ENCODE measurements around the gene ARMC3. TPM values are rescaled to one million over a fixed set of nuclear protein-coding genes. Genes with fewer than 3 reads are reported as not detected.

The ARMC3 gene
- polyA plus RNA-seq, 3 donors: not detected

DNA sequence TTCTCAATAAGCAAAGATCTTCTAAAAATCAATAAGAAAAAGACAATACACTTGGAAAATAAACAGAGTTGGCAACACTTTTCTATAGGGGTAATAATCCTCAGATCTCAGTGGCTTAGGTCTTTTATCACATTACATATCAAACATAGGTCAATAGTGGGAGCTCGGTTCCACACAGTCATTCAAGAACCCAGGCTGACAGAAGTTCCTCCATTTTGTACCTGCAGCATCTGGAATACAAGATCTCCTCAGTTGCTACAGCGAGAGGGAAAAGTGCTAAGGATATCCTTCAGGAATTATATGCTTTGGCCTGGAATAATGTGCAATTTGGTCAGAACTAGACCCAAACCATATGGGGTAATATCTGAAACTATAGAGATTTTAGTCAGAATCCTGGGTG, 112.1 kb downstream of the ARMC3 start:
- Histone ChIP-seq H3K79me2 (ENCODE audit: insufficient read depth, low read length) (no peaks in the 10 kb centered on the region), H3K27me3 (ENCODE audit: control insufficient read depth in 2 of 2, insufficient read depth in 2 of 2, low read length in 2 of 2) (peaks cover 0 to 2% of the 10 kb centered on the region in 2 donors), H3K36me3 (replicated peaks in 1 of 2; ENCODE audit: control insufficient read depth in 1 of 2, insufficient read depth in 2 of 2, low read length in 2 of 2) (no peaks in the 10 kb centered on the region), H3K4me1 (ENCODE audit: control insufficient read depth in 1 of 2, insufficient read depth in 2 of 2, low read length in 2 of 2) (no peaks in the 10 kb centered on the region), H3K27ac (ENCODE audit: low read depth in 1 of 2, low read length in 2 of 2) (no peak overlapping the region), H3K4me3 (replicated peaks in 1 of 3; ENCODE audit: low read depth in 2 of 3, low read length in 3 of 3) (no peak overlapping the region), H4K20me1 (ENCODE audit: insufficient read depth, low read length) (no peaks in the 10 kb centered on the region), H3K4me2 (replicated peaks; ENCODE audit: extremely low read depth, low read length, poor library complexity, severe bottlenecking) (no peak overlapping the region), H3K9me3 (replicated peaks in 1 of 2; ENCODE audit: control insufficient read depth in 1 of 2, insufficient read depth in 1 of 2, low read length in 2 of 2) (no peaks in the 10 kb centered on the region), H2AFZ (ENCODE audit: insufficient read depth, low read depth, low read length, poor library complexity, severe bottlenecking) (no peak overlapping the region), H3K9ac (ENCODE audit: insufficient read depth, low read length, poor library complexity, severe bottlenecking) (no peak overlapping the region)
- Mint-ChIP-seq H3K27ac (no peak overlapping the region), H3K4me1 (no peaks in the 10 kb centered on the region), H3K4me3 (no peak overlapping the region), H3K36me3 (no peaks in the 10 kb centered on the region), H3K27me3 (ENCODE audit: low read depth in 3 of 3) (peaks cover 4 to 6% (median 5%) of the 10 kb centered on the region in 3 donors), H3K9me3 (peaks cover 0 to 10% (median 2%) of the 10 kb centered on the region in 7 donors)
- intact Hi-C loops (cut with micrococcal nuclease): no loop called here
- no peak for DNase-seq
- TF ChIP-seq, protein P1, sequence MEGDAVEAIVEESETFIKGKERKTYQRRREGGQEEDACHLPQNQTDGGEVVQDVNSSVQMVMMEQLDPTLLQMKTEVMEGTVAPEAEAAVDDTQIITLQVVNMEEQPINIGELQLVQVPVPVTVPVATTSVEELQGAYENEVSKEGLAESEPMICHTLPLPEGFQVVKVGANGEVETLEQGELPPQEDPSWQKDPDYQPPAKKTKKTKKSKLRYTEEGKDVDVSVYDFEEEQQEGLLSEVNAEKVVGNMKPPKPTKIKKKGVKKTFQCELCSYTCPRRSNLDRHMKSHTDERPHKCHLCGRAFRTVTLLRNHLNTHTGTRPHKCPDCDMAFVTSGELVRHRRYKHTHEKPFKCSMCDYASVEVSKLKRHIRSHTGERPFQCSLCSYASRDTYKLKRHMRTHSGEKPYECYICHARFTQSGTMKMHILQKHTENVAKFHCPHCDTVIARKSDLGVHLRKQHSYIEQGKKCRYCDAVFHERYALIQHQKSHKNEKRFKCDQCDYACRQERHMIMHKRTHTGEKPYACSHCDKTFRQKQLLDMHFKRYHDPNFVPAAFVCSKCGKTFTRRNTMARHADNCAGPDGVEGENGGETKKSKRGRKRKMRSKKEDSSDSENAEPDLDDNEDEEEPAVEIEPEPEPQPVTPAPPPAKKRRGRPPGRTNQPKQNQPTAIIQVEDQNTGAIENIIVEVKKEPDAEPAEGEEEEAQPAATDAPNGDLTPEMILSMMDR (IDR thresholded peaks at IDR 0.05): no peak
- no CpG with 5 or more reads among the region's 2 CpGs for WGBS (ENCODE audit: insufficient coverage)

DNA sequence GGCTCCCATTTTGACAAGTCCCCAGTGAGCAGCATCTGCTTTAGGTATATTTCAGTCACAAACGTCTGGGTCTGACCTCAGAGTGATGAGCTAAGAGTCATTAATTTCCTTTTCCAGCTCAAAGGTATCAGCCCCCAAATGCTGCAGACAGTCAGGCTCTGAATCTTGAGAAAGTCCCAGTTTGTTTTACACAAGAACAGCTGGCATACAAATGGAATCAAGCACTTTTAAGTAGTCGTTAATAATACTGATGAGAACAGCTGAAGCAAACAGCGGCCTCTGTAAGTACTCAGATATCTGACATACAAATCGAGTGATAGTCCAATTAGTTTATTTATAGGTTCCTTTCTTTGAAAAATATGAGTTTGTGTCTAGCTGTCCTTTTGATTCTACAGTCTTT, 118.2 kb downstream of the ARMC3 start:
- Histone ChIP-seq H3K27ac (ENCODE audit: low read depth in 1 of 2, low read length in 2 of 2) (no peak overlapping the region), H3K9ac (ENCODE audit: insufficient read depth, low read length, poor library complexity, severe bottlenecking) (no peak overlapping the region), H3K27me3 (ENCODE audit: control insufficient read depth in 2 of 2, insufficient read depth in 2 of 2, low read length in 2 of 2) (no peaks in the 10 kb centered on the region), H3K4me3 (replicated peaks in 1 of 3; ENCODE audit: low read depth in 2 of 3, low read length in 3 of 3) (no peak overlapping the region), H3K36me3 (replicated peaks in 1 of 2; ENCODE audit: control insufficient read depth in 1 of 2, insufficient read depth in 2 of 2, low read length in 2 of 2) (no peaks in the 10 kb centered on the region), H3K9me3 (replicated peaks in 1 of 2; ENCODE audit: control insufficient read depth in 1 of 2, insufficient read depth in 1 of 2, low read length in 2 of 2) (no peaks in the 10 kb centered on the region), H3K4me2 (replicated peaks; ENCODE audit: extremely low read depth, low read length, poor library complexity, severe bottlenecking) (no peak overlapping the region), H4K20me1 (ENCODE audit: insufficient read depth, low read length) (no peaks in the 10 kb centered on the region), H3K79me2 (ENCODE audit: insufficient read depth, low read length) (no peaks in the 10 kb centered on the region), H3K4me1 (ENCODE audit: control insufficient read depth in 1 of 2, insufficient read depth in 2 of 2, low read length in 2 of 2) (no peaks in the 10 kb centered on the region), H2AFZ (ENCODE audit: insufficient read depth, low read depth, low read length, poor library complexity, severe bottlenecking) (no peak overlapping the region)
- Mint-ChIP-seq H3K36me3 (no peaks in the 10 kb centered on the region), H3K27ac (no peak overlapping the region), H3K4me3 (no peak overlapping the region), H3K9me3 (peaks cover 0 to 8% (median 0%) of the 10 kb centered on the region in 7 donors), H3K4me1 (no peaks in the 10 kb centered on the region), H3K27me3 (ENCODE audit: low read depth in 3 of 3) (peaks cover 2 to 8% (median 5%) of the 10 kb centered on the region in 3 donors)
- TF ChIP-seq, protein P1 (IDR thresholded peaks at IDR 0.05): no peak
- DNase-seq: no peak
- intact Hi-C loops (cut with micrococcal nuclease): no loop called here
- WGBS (ENCODE audit: insufficient coverage): 79% methylated on average over 3 of the region's 4 CpGs
